Limb (tissue), 2 donors: ENCODE measurements around the gene NTN1.

Source experiments
- DNase-seq, 2 donors: peaks; one replicate each; pipeline ENCODE4 v3.0.0-alpha.2; 2016; ENCODE audit errors: extremely low spot score in 2 of 2

Gene NTN1

GRCh38 chr17:9230346-9230745, 209.0 kb downstream of the NTN1 start:
- DNase-seq = no peak

GRCh38 chr17:9230861-9231260, 209.6 kb downstream of the NTN1 start:
- no peak for DNase-seq

- no peak for DNase-seq
Measured at GRCh38 chr17:9231449-9232154, 210.3 kb downstream of the NTN1 start.

- DNase-seq = no peak
Measured at GRCh38 chr17:9232155-9232475, 210.8 kb downstream of the NTN1 start.

GRCh38 chr17:9232591-9233270, 211.4 kb downstream of the NTN1 start:
- DNase-seq = peak; percentile 58 to 82

GRCh38 chr17:9233271-9233599, 211.9 kb downstream of the NTN1 start:
- DNase-seq = no peak

- DNase-seq = no peak
Measured at GRCh38 chr17:9233761-9234160, 212.5 kb downstream of the NTN1 start.

- DNase-seq = no peak
Measured at GRCh38 chr17:9234389-9234945, 213.2 kb downstream of the NTN1 start.

- no peak for DNase-seq
Measured at GRCh38 chr17:9235346-9235745, 214.0 kb downstream of the NTN1 start.

GRCh38 chr17:9236286-9237052, 215.2 kb downstream of the NTN1 start:
- DNase-seq = no peak

- DNase-seq = no peak
Measured at GRCh38 chr17:9237053-9237410, 215.7 kb downstream of the NTN1 start.

- no peak for DNase-seq
Measured at GRCh38 chr17:9237661-9238301, 216.5 kb downstream of the NTN1 start.

- no peak for DNase-seq
Measured at GRCh38 chr17:9238340-9239245, 217.3 kb downstream of the NTN1 start.

GRCh38 chr17:9239246-9239792, 218.0 kb downstream of the NTN1 start:
- peak in 1 of 2 donors; percentile 65 for DNase-seq

- DNase-seq = peak; percentile 74 to 87
Measured at GRCh38 chr17:9239793-9240658, 218.7 kb downstream of the NTN1 start.

GRCh38 chr17:9240659-9241370, 219.5 kb downstream of the NTN1 start:
- peak; percentile 86 to 90 for DNase-seq

GRCh38 chr17:9241371-9241712, 220.0 kb downstream of the NTN1 start:
- peak; percentile 74 for DNase-seq

- DNase-seq = no peak
Measured at GRCh38 chr17:9241774-9242496, 220.6 kb downstream of the NTN1 start.
